K562 (cell line): ENCODE results near the gene ADSS2.

Source experiments
- ATF3 ChIP-seq, 2 experiments: fragments of 450-650 bp in 1 of 2; sonication (generic) in 1 of 2; formaldehyde crosslinking in 1 of 2; IDR thresholded peaks in 1 of 2; conservative IDR thresholded peaks in 1 of 2; 2 replicates each; pipeline versions ENCODE4 v1.6.1 to v1.8.1; 2016 to 2023; ENCODE audit warnings: mild to moderate bottlenecking in 2 of 2, moderate library complexity in 2 of 2, inconsistent platforms in 1 of 2, missing genetic modification reagents in 1 of 2
- CBX8 ChIP-seq: fragments of 200-600 bp; sonication (generic); IDR thresholded peaks from 2 replicates; pipeline ENCODE4 v1.6.1; 2012; ENCODE audit warnings: borderline replicate concordance, mixed run types, low read depth, mild to moderate bottlenecking, moderate library complexity, mixed read lengths, low read length, control low read depth, inconsistent platforms; ENCODE audit not compliant: poor library complexity, severe bottlenecking; ENCODE audit errors: extremely low read depth
- CTCF ChIP-seq, 3 experiments: IDR thresholded peaks in 2 of 3; conservative IDR thresholded peaks in 1 of 3; 2 replicates each; pipeline ENCODE4 v1.5.1; 2011 to 2012; ENCODE audit warnings: low read length in 3 of 3, mild to moderate bottlenecking in 3 of 3, control low read depth in 2 of 3, improper control_type of control experiment in 1 of 3, inconsistent platforms in 1 of 3, low read depth in 1 of 3, mixed read lengths in 1 of 3, moderate library complexity in 1 of 3; ENCODE audit not compliant: insufficient read depth in 2 of 3
- ELK1 ChIP-seq: sonication (generic); formaldehyde crosslinking; IDR thresholded peaks from 2 replicates; pipeline ENCODE4 v1.8.1; 2022; ENCODE audit warnings: missing genetic modification reagents
- ETS1 ChIP-seq: conservative IDR thresholded peaks from 2 replicates; pipeline ENCODE4 v1.6.1; 2011; ENCODE audit warnings: low read depth, mild to moderate bottlenecking, low read length; ENCODE audit not compliant: control insufficient read depth
- EZH2 ChIP-seq: IDR thresholded peaks from 2 replicates; pipeline ENCODE4 v1.6.1; 2012; ENCODE audit warnings: low read depth, mild to moderate bottlenecking, inconsistent platforms, low read length, borderline replicate concordance
- FIP1L1 ChIP-seq: fragments of 200-400 bp; formaldehyde crosslinking; IDR thresholded peaks from 2 replicates; pipeline ENCODE4 v1.6.1; 2018; ENCODE audit warnings: mild to moderate bottlenecking, low read depth, low read length; ENCODE audit not compliant: poor library complexity, severe bottlenecking
- FOXJ2 ChIP-seq: fragments of 200-800 bp; sonication (Bioruptor generic); IDR thresholded peaks from 2 replicates; pipeline ENCODE4 v1.6.1; 2016; ENCODE audit warnings: missing genetic modification characterization, missing compliant biosample characterization
- MLLT1 ChIP-seq, 2 experiments: fragments of 450-650 bp; IDR thresholded peaks; 2 replicates each; pipeline ENCODE4 v1.6.1; 2016
- TRIM25 ChIP-seq: fragments of 450-650 bp; IDR thresholded peaks from 2 replicates; pipeline ENCODE4 v1.7.0; 2016; ENCODE audit warnings: borderline replicate concordance
- ZNF174 ChIP-seq: fragments of 250-450 bp; sonication (Bioruptor Pico); IDR thresholded peaks from 2 replicates; pipeline ENCODE4 v1.4.0; 2020; ENCODE audit warnings: mild to moderate bottlenecking
- ZNF407 ChIP-seq: fragments of 450-650 bp; IDR thresholded peaks from 2 replicates; pipeline ENCODE4 v1.6.1; 2016; ENCODE audit warnings: low read depth
- ZNF76 ChIP-seq: fragments of 250-450 bp; sonication (Bioruptor Pico); IDR thresholded peaks from 2 replicates; pipeline ENCODE4 v1.4.0; 2020; ENCODE audit warnings: mild to moderate bottlenecking, moderate library complexity, borderline replicate concordance

- TF ChIP-seq FOXJ2 (tag) (no peak), ZNF174 (CRISPR knock-in tag) (no peak), ATF3 (IDR thresholded peaks at IDR 0.05) (no peak), ATF3 (CRISPR knock-in tag; conservative IDR thresholded peaks at IDR 0.05) (no peak), CTCF (IDR thresholded peaks at IDR 0.05 in 2 of 3, conservative IDR thresholded peaks at IDR 0.05 in 1 of 3; ENCODE audit: insufficient read depth in 2 of 3, low read depth in 1 of 3, low read length in 3 of 3) (no peak), ETS1 (no peak), ZNF407 (no peak), MLLT1 (IDR thresholded peaks at IDR 0.05) (no peak), CBX8 (no peak), EZH2 (no peak), FIP1L1 (no peak), ELK1 (no peak), TRIM25 (no peak), ZNF76 (CRISPR knock-in tag) (no peak)
These were observed 75.6 kb downstream of the ADSS2 start for GRCh38 chr1:244376126-244376525.
